Ishikawa (cell line): Measurements from ENCODE around the gene MED16.

ENCODE experiments used
- CEBPB ChIP-seq: IDR thresholded peaks from 2 replicates; pipeline ENCODE4 v1.6.1; 2012
- EP300 ChIP-seq: IDR thresholded peaks from 2 replicates; pipeline ENCODE4 v1.6.1; 2012; ENCODE audit warnings: borderline replicate concordance
- FOXM1 ChIP-seq: IDR thresholded peaks from 2 replicates; pipeline ENCODE4 v1.6.1; 2012; ENCODE audit warnings: low read depth, borderline replicate concordance
- RAD21 ChIP-seq: IDR thresholded peaks from 2 replicates; pipeline ENCODE4 v1.6.1; 2012; ENCODE audit warnings: low read depth
- TAF1 ChIP-seq: IDR thresholded peaks from 2 replicates; pipeline ENCODE4 v1.6.1; 2012; ENCODE audit warnings: low read depth, mild to moderate bottlenecking
- TF ChIP-seq, protein P1 (sequence below): IDR thresholded peaks from 2 replicates; pipeline ENCODE4 v1.6.1; 2012

DNA sequence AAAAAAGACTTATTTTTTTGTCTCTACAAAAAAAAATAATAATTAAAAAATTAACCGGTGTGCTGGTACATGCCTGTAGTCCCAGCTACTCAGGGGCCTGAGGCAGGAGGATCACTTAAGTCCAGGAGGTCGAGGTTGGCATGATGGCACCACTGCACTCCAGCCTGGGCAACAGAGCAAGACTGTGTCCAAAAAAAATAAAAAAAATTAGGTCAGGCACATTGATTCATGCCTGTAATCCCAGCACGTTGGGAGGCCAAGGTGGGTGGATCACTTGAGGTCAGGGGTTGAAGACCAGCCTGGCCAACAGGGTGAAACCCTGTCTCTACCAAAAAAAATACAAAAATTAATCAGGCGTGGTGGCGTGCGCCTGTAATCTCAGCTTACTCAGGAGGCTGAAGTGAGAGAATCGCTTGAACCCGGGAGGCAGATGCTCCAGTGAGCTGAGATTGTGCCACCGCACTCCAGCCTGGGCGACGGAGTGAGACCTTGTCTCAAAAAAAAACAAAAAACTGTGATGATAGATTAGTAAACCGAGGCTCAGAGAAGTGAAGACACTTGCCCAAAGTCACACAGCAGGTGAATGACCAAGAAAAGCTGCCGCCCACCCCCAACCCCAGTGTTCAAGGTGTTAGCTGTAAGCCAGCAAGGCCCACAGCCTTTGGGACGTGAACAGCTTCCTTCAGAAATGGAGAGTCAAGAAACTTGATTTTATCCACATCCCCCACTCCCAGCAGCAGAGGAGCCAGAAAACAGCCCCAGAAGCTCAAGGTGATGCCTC lies 9.6 kb upstream of the MED16 start:
- TF ChIP-seq CEBPB (no peak), TAF1 (no peak), RAD21 (no peak), EP300 (no peak), FOXM1 (no peak)
- TF ChIP-seq, protein P1, sequence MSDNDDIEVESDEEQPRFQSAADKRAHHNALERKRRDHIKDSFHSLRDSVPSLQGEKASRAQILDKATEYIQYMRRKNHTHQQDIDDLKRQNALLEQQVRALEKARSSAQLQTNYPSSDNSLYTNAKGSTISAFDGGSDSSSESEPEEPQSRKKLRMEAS = no peak
